Measurements from ENCODE around the gene TMPRSS15.
A peak's percentile ranks its signal among the peaks of the same experiment; 100 is the strongest.

TMPRSS15 gene

GRCh38 chr21:18369115-18369514, 34.5 kb downstream of the TMPRSS15 start:
- no peaks in the 10 kb centered on the region for H3K79me2 ChIP-seq (ENCODE audit: low read length)
- TF ChIP-seq EZH2phosphoT487 (IDR thresholded peaks at IDR 0.05; ENCODE audit: low read depth) = no peak
- peak; percentile 55 for TF ChIP-seq CTCF (IDR thresholded peaks at IDR 0.05; ENCODE audit: low read depth, low read length)
- H3K9me3 ChIP-seq (ENCODE audit: insufficient read depth, low read length) = no peaks in the 10 kb centered on the region
- no peak overlapping the region for H3K9ac ChIP-seq (ENCODE audit: low read length)
- no peaks in the 10 kb centered on the region for H4K20me1 ChIP-seq (ENCODE audit: insufficient read depth, low read length)
- H2AFZ ChIP-seq (ENCODE audit: low read depth, low read length) = 0 out of 2 replicates have a peak overlapping the region, but pooled peaks have one; percentile 42
- H3K4me3 ChIP-seq (ENCODE audit: low read length) = no peak overlapping the region
- H3K4me1 ChIP-seq (ENCODE audit: low read length) = peaks cover 5% of the 10 kb centered on the region; the same call in 1 of the 2 replicates
- no peaks in the 10 kb centered on the region for H3K36me3 ChIP-seq (replicated peaks; ENCODE audit: low read depth, low read length)
- no peak overlapping the region for H3K27ac ChIP-seq (ENCODE audit: low read length)
- no peaks in the 10 kb centered on the region for H3K27me3 ChIP-seq (ENCODE audit: low read depth, low read length)
- H3K4me2 ChIP-seq (ENCODE audit: low read length) = peak overlapping the region; percentile 28

DNA sequence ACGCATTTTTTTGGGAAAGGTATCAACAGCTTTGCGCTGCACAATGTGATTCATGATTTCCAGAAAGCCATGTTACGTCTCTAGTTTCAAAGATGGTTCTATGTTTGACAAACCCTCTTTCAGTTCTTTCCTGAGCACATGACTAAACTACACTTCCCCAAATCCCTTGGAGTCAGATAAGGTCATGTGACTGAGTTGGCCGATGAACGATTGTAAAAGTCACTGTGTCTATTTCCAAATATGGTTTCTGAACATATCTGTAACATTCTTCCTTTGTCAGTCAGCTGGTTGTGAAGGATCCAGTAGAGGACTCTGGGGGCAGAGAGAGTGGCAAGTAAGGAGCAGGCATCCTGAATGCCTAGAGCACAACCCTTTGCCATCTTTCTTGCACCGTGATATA, 35.4 kb downstream of the TMPRSS15 start:
- Histone ChIP-seq H3K36me3 (replicated peaks; ENCODE audit: low read depth, low read length) (no peaks in the 10 kb centered on the region), H3K9me3 (ENCODE audit: insufficient read depth, low read length) (no peaks in the 10 kb centered on the region), H3K27me3 (ENCODE audit: low read depth, low read length) (no peaks in the 10 kb centered on the region), H2AFZ (ENCODE audit: low read depth, low read length) (0 out of 2 replicates have a peak overlapping the region, but pooled peaks have one; percentile 18), H3K4me3 (ENCODE audit: low read length) (no peak overlapping the region), H3K4me1 (ENCODE audit: low read length) (peaks cover 5% of the 10 kb centered on the region; the same call in 1 of the 2 replicates), H3K9ac (ENCODE audit: low read length) (no peak overlapping the region), H3K27ac (ENCODE audit: low read length) (no peak overlapping the region), H3K79me2 (ENCODE audit: low read length) (no peaks in the 10 kb centered on the region), H4K20me1 (ENCODE audit: insufficient read depth, low read length) (no peaks in the 10 kb centered on the region), H3K4me2 (ENCODE audit: low read length) (no peak overlapping the region)
- TF ChIP-seq EZH2phosphoT487 (IDR thresholded peaks at IDR 0.05; ENCODE audit: low read depth) (no peak), CTCF (IDR thresholded peaks at IDR 0.05; ENCODE audit: low read depth, low read length) (no peak)

- Histone ChIP-seq H3K4me3 (ENCODE audit: low read length) (no peak overlapping the region), H3K4me2 (ENCODE audit: low read length) (no peak overlapping the region), H3K9ac (ENCODE audit: low read length) (no peak overlapping the region), H3K9me3 (ENCODE audit: insufficient read depth, low read length) (no peaks in the 10 kb centered on the region), H3K79me2 (ENCODE audit: low read length) (no peaks in the 10 kb centered on the region), H3K27ac (ENCODE audit: low read length) (no peak overlapping the region), H3K36me3 (replicated peaks; ENCODE audit: low read depth, low read length) (no peaks in the 10 kb centered on the region), H3K27me3 (ENCODE audit: low read depth, low read length) (no peaks in the 10 kb centered on the region), H4K20me1 (ENCODE audit: insufficient read depth, low read length) (no peaks in the 10 kb centered on the region), H3K4me1 (ENCODE audit: low read length) (no peaks in the 10 kb centered on the region), H2AFZ (ENCODE audit: low read depth, low read length) (no peak overlapping the region)
- no peak for TF ChIP-seq CTCF (IDR thresholded peaks at IDR 0.05; ENCODE audit: low read depth, low read length)
- TF ChIP-seq EZH2phosphoT487 (IDR thresholded peaks at IDR 0.05; ENCODE audit: low read depth) = no peak
Measured at GRCh38 chr21:18356801-18357200, 46.8 kb downstream of the TMPRSS15 start.

DNA sequence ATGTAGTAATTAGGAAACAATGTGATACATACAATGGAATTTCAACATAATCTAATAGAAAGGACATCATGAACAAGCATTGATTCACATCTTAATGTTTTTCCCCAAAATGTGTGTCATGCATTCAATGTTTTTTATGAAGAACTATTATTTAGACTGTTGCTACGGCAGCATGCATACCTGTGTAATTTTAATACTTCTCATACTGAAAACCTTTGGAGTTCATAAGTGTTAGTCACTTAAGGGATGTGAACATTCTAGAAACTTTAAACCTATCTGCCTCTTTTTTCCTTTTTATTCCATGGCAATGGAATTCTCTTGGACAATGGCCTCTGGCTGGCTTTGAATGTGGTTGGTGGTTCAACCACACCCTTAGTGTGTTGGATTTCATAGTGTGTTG, 48.6 kb downstream of the TMPRSS15 start:
- H3K4me2 ChIP-seq (ENCODE audit: low read length) = no peak overlapping the region
- no peak overlapping the region for H3K4me3 ChIP-seq (ENCODE audit: low read length)
- H3K9ac ChIP-seq (ENCODE audit: low read length) = no peak overlapping the region
- H4K20me1 ChIP-seq (ENCODE audit: insufficient read depth, low read length) = no peaks in the 10 kb centered on the region
- H2AFZ ChIP-seq (ENCODE audit: low read depth, low read length) = no peak overlapping the region
- TF ChIP-seq EZH2phosphoT487 (IDR thresholded peaks at IDR 0.05; ENCODE audit: low read depth) (no peak), CTCF (IDR thresholded peaks at IDR 0.05; ENCODE audit: low read depth, low read length) (no peak)
- H3K79me2 ChIP-seq (ENCODE audit: low read length) = no peaks in the 10 kb centered on the region
- H3K36me3 ChIP-seq (replicated peaks; ENCODE audit: low read depth, low read length) = no peaks in the 10 kb centered on the region
- no peak overlapping the region for H3K27ac ChIP-seq (ENCODE audit: low read length)
- H3K9me3 ChIP-seq (ENCODE audit: insufficient read depth, low read length) = no peaks in the 10 kb centered on the region
- H3K4me1 ChIP-seq (ENCODE audit: low read length) = no peaks in the 10 kb centered on the region
- no peaks in the 10 kb centered on the region for H3K27me3 ChIP-seq (ENCODE audit: low read depth, low read length)
